HG02840 (cell line): ENCODE data around the gene ANKRD9.

ENCODE experiments used
- ATAC-seq: cut with Tn5 transposase; IDR thresholded peaks from one replicate; pipeline ENCODE4 v1.9.1; 2021; ENCODE audit warnings: mild to moderate bottlenecking, moderate library complexity, moderate number of reproducible peaks; ENCODE audit not compliant: unreplicated experiment, low FRiP score

The ANKRD9 gene

GRCh38 chr14:102513899-102514772 is 4.6 kb upstream of the ANKRD9 start:
- ATAC-seq: no peak

- no peak for ATAC-seq
These were observed 3.3 kb upstream of the ANKRD9 start for GRCh38 chr14:102512793-102513300.

GRCh38 chr14:102511538-102511937 is 2.0 kb upstream of the ANKRD9 start:
- ATAC-seq: no peak

- ATAC-seq: no peak
These were observed 1.3 kb upstream of the ANKRD9 start for GRCh38 chr14:102510616-102511520.

GRCh38 chr14:102508774-102509745 is 516 bp downstream of the ANKRD9 start:
- ATAC-seq: peak; percentile 4

GRCh38 chr14:102508410-102508773 is 1.2 kb downstream of the ANKRD9 start:
- ATAC-seq: no peak

- no peak for ATAC-seq
These were observed 1.7 kb downstream of the ANKRD9 start for GRCh38 chr14:102507857-102508312.

GRCh38 chr14:102507081-102507856 is 2.3 kb downstream of the ANKRD9 start:
- ATAC-seq: no peak

GRCh38 chr14:102506626-102506925 is 3.0 kb downstream of the ANKRD9 start:
- no peak for ATAC-seq

- no peak for ATAC-seq
These were observed 3.6 kb downstream of the ANKRD9 start for GRCh38 chr14:102505775-102506625.

- no peak for ATAC-seq
These were observed 4.5 kb downstream of the ANKRD9 start for GRCh38 chr14:102505000-102505619.

GRCh38 chr14:102504328-102504999 is 5.1 kb downstream of the ANKRD9 start:
- ATAC-seq: no peak

- no peak for ATAC-seq
These were observed 5.8 kb downstream of the ANKRD9 start for GRCh38 chr14:102503641-102504327.

GRCh38 chr14:102502571-102502970 is 7.0 kb downstream of the ANKRD9 start:
- ATAC-seq: no peak

GRCh38 chr14:102501751-102502315 is 7.7 kb downstream of the ANKRD9 start:
- no peak for ATAC-seq

- no peak for ATAC-seq
These were observed 8.9 kb downstream of the ANKRD9 start for GRCh38 chr14:102500713-102501112.
